GM18907 (cell line): Measurements from ENCODE around the gene WWOX.

Experiments used
- ATAC-seq: cut with Tn5 transposase; IDR thresholded peaks from one replicate; pipeline ENCODE4 v1.9.1; 2021; ENCODE audit warnings: mild to moderate bottlenecking, moderate library complexity; ENCODE audit not compliant: unreplicated experiment

Gene WWOX

GRCh38 chr16:79062336-79062735, 962.9 kb downstream of the WWOX start:
- ATAC-seq = no peak

GRCh38 chr16:79062821-79063220, 963.4 kb downstream of the WWOX start:
- no peak for ATAC-seq

GRCh38 chr16:79064256-79064972, 965.0 kb downstream of the WWOX start:
- ATAC-seq = no peak

GRCh38 chr16:79066561-79066960, 967.1 kb downstream of the WWOX start:
- no peak for ATAC-seq

GRCh38 chr16:79067600-79067999, 968.1 kb downstream of the WWOX start:
- no peak for ATAC-seq

- ATAC-seq = no peak
Observed at GRCh38 chr16:79069121-79069520, 969.7 kb downstream of the WWOX start.

- no peak for ATAC-seq
Observed at GRCh38 chr16:79069633-79070032, 970.2 kb downstream of the WWOX start.

GRCh38 chr16:79071424-79071823, 972.0 kb downstream of the WWOX start:
- no peak for ATAC-seq

- ATAC-seq = no peak
Observed at GRCh38 chr16:79072517-79072916, 973.1 kb downstream of the WWOX start.

GRCh38 chr16:79073566-79073965, 974.1 kb downstream of the WWOX start:
- ATAC-seq = no peak

GRCh38 chr16:79074541-79074940, 975.1 kb downstream of the WWOX start:
- no peak for ATAC-seq

GRCh38 chr16:79074951-79075350, 975.5 kb downstream of the WWOX start:
- no peak for ATAC-seq

GRCh38 chr16:79076047-79076767, 976.8 kb downstream of the WWOX start:
- no peak for ATAC-seq

- ATAC-seq = no peak
Observed at GRCh38 chr16:79077346-79077745, 977.9 kb downstream of the WWOX start.

GRCh38 chr16:79079656-79080420, 980.4 kb downstream of the WWOX start:
- ATAC-seq = no peak

GRCh38 chr16:79081297-79082066, 982.0 kb downstream of the WWOX start:
- no peak for ATAC-seq

GRCh38 chr16:79082970-79083369, 983.5 kb downstream of the WWOX start:
- ATAC-seq = no peak

- ATAC-seq = no peak
Observed at GRCh38 chr16:79083508-79084299, 984.2 kb downstream of the WWOX start.

GRCh38 chr16:79088971-79089370, 989.5 kb downstream of the WWOX start:
- no peak for ATAC-seq

GRCh38 chr16:79089735-79090284, 990.4 kb downstream of the WWOX start:
- peak; percentile 67 for ATAC-seq
